Nephron (organoid): ENCODE measurements around the gene INSC.
A peak's percentile ranks its signal among the peaks of the same experiment; 100 is the strongest.

ENCODE experiments used
- H3K27ac Mint-ChIP-seq, 3 experiments: 2 replicates each; pipeline ENCODE4 v1.8.0; 2020; ENCODE audit warnings: mixed read lengths in 3 of 3, mild to moderate bottlenecking in 2 of 3, moderate library complexity in 1 of 3
- H3K27me3 Mint-ChIP-seq: 2 replicates; pipeline ENCODE4 v1.8.0; 2021; ENCODE audit warnings: low read depth, mild to moderate bottlenecking, moderate library complexity, mixed read lengths
- H3K36me3 Mint-ChIP-seq: 2 replicates; pipeline ENCODE4 v1.8.0; 2020; ENCODE audit warnings: low read depth, mixed read lengths
- H3K4me1 Mint-ChIP-seq: 2 replicates; pipeline ENCODE4 v1.8.0; 2020; ENCODE audit warnings: mixed read lengths
- H3K4me3 Mint-ChIP-seq, 3 experiments: 2 replicates each; pipeline ENCODE4 v1.8.0; 2020; ENCODE audit warnings: mild to moderate bottlenecking in 3 of 3, mixed read lengths in 3 of 3, moderate library complexity in 2 of 3
- H3K9me3 Mint-ChIP-seq: 2 replicates; pipeline ENCODE4 v1.8.0; 2020; ENCODE audit warnings: mixed read lengths
- TF ChIP-seq, protein P1 (sequence below), 3 experiments: fragments of 200-600 bp; sonication (generic); IDR thresholded peaks; one replicate each; pipeline ENCODE4 v1.5.0; 2021; ENCODE audit warnings: antibody characterized with exemption in 3 of 3; ENCODE audit not compliant: unreplicated experiment in 3 of 3

INSC gene

DNA sequence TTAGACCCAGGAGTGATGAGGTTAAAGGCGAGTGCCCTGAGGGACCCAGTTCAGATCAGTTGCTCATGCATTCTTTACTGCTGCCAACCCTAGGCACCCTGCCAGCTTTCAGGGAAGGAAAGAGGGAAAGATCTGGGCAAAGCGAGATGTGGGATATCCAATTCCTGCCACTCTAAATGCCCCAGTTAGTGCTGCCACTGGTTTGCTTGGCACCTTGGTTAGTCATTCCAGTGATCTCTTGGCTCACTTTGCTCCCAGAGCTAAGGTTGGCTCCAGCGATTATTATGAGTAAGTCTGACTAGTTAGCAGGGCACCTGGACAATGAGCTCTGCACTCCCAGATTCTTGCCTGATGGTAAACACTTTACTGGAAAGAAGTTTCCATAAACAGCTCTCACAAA is 85.0 kb downstream of the INSC start:
- Mint-ChIP-seq H3K27me3 (peaks cover 6% of the 10 kb centered on the region), H3K9me3 (no peaks in the 10 kb centered on the region), H3K4me3 (no peak overlapping the region), H3K27ac (peak overlapping the region in 1 of 3 experiments; percentile 4), H3K36me3 (no peaks in the 10 kb centered on the region), H3K4me1 (peaks cover 32% of the 10 kb centered on the region)
- TF ChIP-seq, protein P1, sequence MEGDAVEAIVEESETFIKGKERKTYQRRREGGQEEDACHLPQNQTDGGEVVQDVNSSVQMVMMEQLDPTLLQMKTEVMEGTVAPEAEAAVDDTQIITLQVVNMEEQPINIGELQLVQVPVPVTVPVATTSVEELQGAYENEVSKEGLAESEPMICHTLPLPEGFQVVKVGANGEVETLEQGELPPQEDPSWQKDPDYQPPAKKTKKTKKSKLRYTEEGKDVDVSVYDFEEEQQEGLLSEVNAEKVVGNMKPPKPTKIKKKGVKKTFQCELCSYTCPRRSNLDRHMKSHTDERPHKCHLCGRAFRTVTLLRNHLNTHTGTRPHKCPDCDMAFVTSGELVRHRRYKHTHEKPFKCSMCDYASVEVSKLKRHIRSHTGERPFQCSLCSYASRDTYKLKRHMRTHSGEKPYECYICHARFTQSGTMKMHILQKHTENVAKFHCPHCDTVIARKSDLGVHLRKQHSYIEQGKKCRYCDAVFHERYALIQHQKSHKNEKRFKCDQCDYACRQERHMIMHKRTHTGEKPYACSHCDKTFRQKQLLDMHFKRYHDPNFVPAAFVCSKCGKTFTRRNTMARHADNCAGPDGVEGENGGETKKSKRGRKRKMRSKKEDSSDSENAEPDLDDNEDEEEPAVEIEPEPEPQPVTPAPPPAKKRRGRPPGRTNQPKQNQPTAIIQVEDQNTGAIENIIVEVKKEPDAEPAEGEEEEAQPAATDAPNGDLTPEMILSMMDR (IDR thresholded peaks at IDR 0.05; ENCODE audit: unreplicated experiment in 3 of 3): no peak

DNA sequence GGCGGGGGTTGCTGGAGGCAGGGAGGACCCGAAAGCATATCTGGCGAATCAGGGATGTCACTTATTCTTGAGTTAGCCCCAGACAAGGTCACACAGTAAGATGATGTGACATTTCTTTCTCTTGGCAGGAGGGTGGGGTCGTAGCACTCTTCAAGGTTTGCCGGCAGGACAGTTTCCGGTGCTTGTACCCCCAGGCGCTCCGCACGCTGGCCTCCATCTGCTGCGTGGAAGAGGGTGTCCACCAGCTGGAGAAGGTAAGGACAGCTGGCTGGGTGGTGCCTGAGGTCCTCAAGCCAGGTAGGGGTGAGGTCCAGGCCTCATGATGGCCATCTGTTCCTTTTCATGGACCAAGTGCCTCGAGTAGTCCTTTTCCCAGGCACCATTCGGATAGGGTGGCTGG is 86.0 kb downstream of the INSC start:
- peaks cover 6% of the 10 kb centered on the region for H3K27me3 Mint-ChIP-seq
- H3K4me1 Mint-ChIP-seq: peaks cover 22% of the 10 kb centered on the region
- no peaks in the 10 kb centered on the region for H3K36me3 Mint-ChIP-seq
- no peak overlapping the region for H3K27ac Mint-ChIP-seq
- TF ChIP-seq, protein P1 (IDR thresholded peaks at IDR 0.05; ENCODE audit: unreplicated experiment in 3 of 3): no peak
- no peak overlapping the region for H3K4me3 Mint-ChIP-seq
- no peaks in the 10 kb centered on the region for H3K9me3 Mint-ChIP-seq

DNA sequence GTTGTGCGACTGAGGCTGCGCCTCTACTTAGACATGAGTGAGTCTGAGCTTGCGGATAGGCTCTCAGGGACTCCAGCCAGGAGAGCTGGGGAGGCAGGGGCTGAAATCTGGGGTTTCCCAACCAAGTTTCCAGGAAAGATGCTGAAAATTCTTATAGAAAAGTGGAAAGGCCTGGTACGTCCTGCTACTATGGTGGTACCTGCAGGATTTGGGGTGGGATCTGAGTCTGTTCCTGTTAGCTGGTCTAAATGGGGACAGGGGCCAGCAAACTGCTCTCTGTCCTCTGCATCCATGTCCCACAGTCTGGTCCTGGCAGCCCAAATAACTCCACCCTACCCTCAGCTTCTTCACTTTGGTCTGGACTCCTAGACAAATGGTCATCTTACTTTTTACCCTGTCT is 86.9 kb downstream of the INSC start:
- Mint-ChIP-seq H3K36me3 (no peaks in the 10 kb centered on the region), H3K4me1 (peaks cover 14% of the 10 kb centered on the region), H3K4me3 (no peak overlapping the region), H3K27ac (no peak overlapping the region), H3K27me3 (peaks cover 7% of the 10 kb centered on the region), H3K9me3 (no peaks in the 10 kb centered on the region)
- TF ChIP-seq, protein P1 (IDR thresholded peaks at IDR 0.05; ENCODE audit: unreplicated experiment in 3 of 3): no peak

DNA sequence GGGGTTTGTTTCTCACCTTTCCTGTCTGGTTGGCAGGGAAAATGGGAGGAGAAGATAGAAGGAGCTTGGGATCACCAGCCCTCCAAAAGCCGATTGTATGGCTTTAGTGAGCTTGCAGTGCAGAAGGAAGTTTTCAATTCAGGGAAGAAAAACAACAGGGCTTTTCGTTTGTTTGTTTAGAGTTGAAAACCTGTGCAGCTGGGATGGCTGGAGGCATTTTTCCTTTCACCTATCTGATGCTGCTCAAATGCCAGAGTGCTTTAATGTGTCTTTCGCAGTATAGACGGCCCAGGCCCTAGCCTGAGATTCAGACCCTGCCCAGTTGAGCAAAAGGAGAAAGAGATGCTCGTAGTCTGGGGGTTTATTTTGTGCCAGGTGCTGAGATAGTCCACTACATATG is 87.9 kb downstream of the INSC start:
- no peaks in the 10 kb centered on the region for H3K9me3 Mint-ChIP-seq
- H3K27me3 Mint-ChIP-seq: peaks cover 15% of the 10 kb centered on the region
- H3K4me3 Mint-ChIP-seq: no peak overlapping the region
- H3K4me1 Mint-ChIP-seq: peaks cover 6% of the 10 kb centered on the region
- no peak overlapping the region for H3K27ac Mint-ChIP-seq
- H3K36me3 Mint-ChIP-seq: no peaks in the 10 kb centered on the region
- TF ChIP-seq, protein P1 (IDR thresholded peaks at IDR 0.05; ENCODE audit: unreplicated experiment in 3 of 3): no peak

DNA sequence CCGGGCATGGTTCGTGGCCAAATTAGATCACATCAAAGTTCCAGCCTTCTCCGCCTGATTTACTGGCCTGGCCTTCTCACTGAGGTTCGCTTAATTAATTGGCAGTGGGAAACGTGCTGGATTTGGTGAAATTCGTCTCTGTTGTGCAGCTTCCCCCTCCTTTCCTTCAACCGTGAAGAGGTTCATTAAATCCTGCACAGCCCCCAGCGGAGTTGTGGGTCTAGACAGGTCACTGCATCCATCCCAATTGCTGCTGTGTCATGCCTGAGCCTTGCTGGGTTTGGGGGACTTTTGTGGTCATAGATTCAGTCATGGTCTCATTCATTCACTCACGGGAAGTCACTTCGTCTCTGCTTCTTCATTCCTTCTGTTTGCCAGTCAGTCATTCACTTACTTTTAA is 90.0 kb downstream of the INSC start:
- H3K36me3 Mint-ChIP-seq: no peaks in the 10 kb centered on the region
- H3K4me1 Mint-ChIP-seq: no peaks in the 10 kb centered on the region
- TF ChIP-seq, protein P1 (IDR thresholded peaks at IDR 0.05; ENCODE audit: unreplicated experiment in 3 of 3): no peak
- H3K4me3 Mint-ChIP-seq: no peak overlapping the region
- no peak overlapping the region for H3K27ac Mint-ChIP-seq
- peaks cover 27% of the 10 kb centered on the region for H3K27me3 Mint-ChIP-seq
- no peaks in the 10 kb centered on the region for H3K9me3 Mint-ChIP-seq

DNA sequence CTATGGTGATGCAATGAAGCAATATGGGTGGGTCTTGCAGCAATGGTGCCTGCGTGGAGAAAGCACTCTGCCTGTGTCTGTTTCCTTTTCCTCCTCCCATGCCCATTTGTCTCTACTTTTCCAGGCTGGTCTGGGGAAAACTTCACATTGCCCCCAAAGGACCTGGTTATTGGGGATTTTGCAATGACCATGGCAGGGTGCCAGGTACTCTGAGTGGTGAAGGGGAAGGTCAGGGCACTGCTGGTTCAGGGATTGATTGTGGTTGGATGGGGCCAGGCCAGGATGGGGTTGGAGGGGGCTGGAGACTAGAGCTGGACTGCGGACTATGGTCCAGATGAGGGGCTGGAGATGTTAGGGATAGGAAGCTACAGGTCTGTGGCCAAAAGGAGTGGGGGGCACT is 92.1 kb downstream of the INSC start:
- H3K9me3 Mint-ChIP-seq: no peaks in the 10 kb centered on the region
- H3K27me3 Mint-ChIP-seq: peaks cover 30% of the 10 kb centered on the region
- TF ChIP-seq, protein P1 (IDR thresholded peaks at IDR 0.05; ENCODE audit: unreplicated experiment in 3 of 3): no peak
- no peak overlapping the region for H3K4me3 Mint-ChIP-seq
- H3K27ac Mint-ChIP-seq: no peak overlapping the region
- H3K4me1 Mint-ChIP-seq: no peaks in the 10 kb centered on the region
- no peaks in the 10 kb centered on the region for H3K36me3 Mint-ChIP-seq
